HG03280 (cell line): ENCODE measurements around the gene RANBP3L.
"Not testable (repeated sequence)": the region's sequence is repeated elsewhere in the genome, so short reads cannot be mapped to it uniquely, and the experiment has no call there.

Experiments used
- ATAC-seq: cut with Tn5 transposase; IDR thresholded peaks from one replicate; pipeline ENCODE4 v1.9.1; 2021; ENCODE audit warnings: mild to moderate bottlenecking, moderate library complexity; ENCODE audit not compliant: unreplicated experiment

The RANBP3L gene

GRCh38 chr5:36297653-36298052 lies 4.0 kb downstream of the RANBP3L start:
- no peak for ATAC-seq

GRCh38 chr5:36285837-36286615 lies 15.7 kb downstream of the RANBP3L start:
- ATAC-seq = no peak

- ATAC-seq = not testable (repeated sequence)
These were observed 17.9 kb downstream of the RANBP3L start for GRCh38 chr5:36283775-36284174.

GRCh38 chr5:36281626-36282025 lies 20.1 kb downstream of the RANBP3L start:
- ATAC-seq = no peak

- ATAC-seq = no peak
These were observed 22.5 kb downstream of the RANBP3L start for GRCh38 chr5:36279054-36279698.

GRCh38 chr5:36277521-36278176 lies 24.1 kb downstream of the RANBP3L start:
- no peak for ATAC-seq

- ATAC-seq = no peak
These were observed 24.8 kb downstream of the RANBP3L start for GRCh38 chr5:36276864-36277263.

- ATAC-seq = no peak
These were observed 27.7 kb downstream of the RANBP3L start for GRCh38 chr5:36273809-36274526.

GRCh38 chr5:36272136-36272690 lies 29.5 kb downstream of the RANBP3L start:
- no peak for ATAC-seq

- no peak for ATAC-seq
These were observed 30.7 kb downstream of the RANBP3L start for GRCh38 chr5:36270876-36271575.

GRCh38 chr5:36270175-36270574 lies 31.5 kb downstream of the RANBP3L start:
- no peak for ATAC-seq

GRCh38 chr5:36269478-36269877 lies 32.2 kb downstream of the RANBP3L start:
- ATAC-seq = no peak

- ATAC-seq = no peak
These were observed 33.8 kb downstream of the RANBP3L start for GRCh38 chr5:36267905-36268304.

- ATAC-seq = no peak
These were observed 37.4 kb downstream of the RANBP3L start for GRCh38 chr5:36264202-36264760.

GRCh38 chr5:36261186-36261585 lies 40.5 kb downstream of the RANBP3L start:
- ATAC-seq = no peak

GRCh38 chr5:36253575-36253974 lies 48.1 kb downstream of the RANBP3L start:
- no peak for ATAC-seq

GRCh38 chr5:36252722-36253365 lies 48.9 kb downstream of the RANBP3L start:
- ATAC-seq = no peak

GRCh38 chr5:36251218-36251617 lies 50.5 kb downstream of the RANBP3L start:
- no peak for ATAC-seq

GRCh38 chr5:36250427-36250826 lies 51.3 kb downstream of the RANBP3L start:
- no peak for ATAC-seq
